Colonic mucosa (tissue), 4 donors: ENCODE data around the gene ERCC4. TPM values are rescaled to one million over a fixed set of nuclear protein-coding genes. Genes with fewer than 3 reads are reported as not detected.

Experiments used
- DNase-seq: peaks from one replicate; pipeline ENCODE4 v3.0.0-alpha.2; 2020
- H3K27ac ChIP-seq: fragments of 200-600 bp; one replicate; pipeline ENCODE4 v1.8.0; 2021
- H3K27me3 ChIP-seq: fragments of 200-600 bp; one replicate; pipeline ENCODE4 v1.8.0; 2021
- H3K36me3 ChIP-seq: fragments of 200-600 bp; one replicate; pipeline ENCODE4 v1.8.0; 2021
- H3K4me1 ChIP-seq: fragments of 200-600 bp; one replicate; pipeline ENCODE4 v1.8.0; 2021; ENCODE audit warnings: mild to moderate bottlenecking
- H3K4me3 ChIP-seq: fragments of 200-600 bp; one replicate; pipeline ENCODE4 v1.8.0; 2021
- H3K9ac ChIP-seq, 2 donors: one replicate each; pipeline ENCODE4 v1.7.0; 2013; ENCODE audit warnings: control low read depth in 2 of 2, low read depth in 2 of 2, low read length in 2 of 2
- H3K9me3 ChIP-seq: fragments of 200-600 bp; one replicate; pipeline ENCODE4 v1.8.0; 2021
- intact Hi-C: fragments of 100-400 bp; cut with DNase I; formaldehyde crosslinking; loops from one replicate; pipeline ENCODE4 v1.14.1; 2022
- total RNA-seq, 2 donors: library from RNA; stranded (reverse); fragmentation: NEBNext Ultra II Directional in 1 of 2; extraction: Animal tissue kit (Norgen Biotek cat#: 25700) in 1 of 2; gene quantifications; one replicate each; pipeline ENCODE4 v1.2.1, GENCODE V29; 2021
- TF ChIP-seq, protein P1 (sequence below): fragments of 200-600 bp; IDR thresholded peaks from one replicate; pipeline ENCODE4 v1.8.0; 2022; ENCODE audit warnings: antibody characterized with exemption, mild to moderate bottlenecking
- donor health status: healthy.
- donor health status: DM: no; HTN: no; CAD: no.
- donor health status: DM: no; HTN: no; CAD: no.

The ERCC4 gene
- total RNA-seq, 2 donors from 2014 or later, result 8.0 to 9.7 TPM

DNA sequence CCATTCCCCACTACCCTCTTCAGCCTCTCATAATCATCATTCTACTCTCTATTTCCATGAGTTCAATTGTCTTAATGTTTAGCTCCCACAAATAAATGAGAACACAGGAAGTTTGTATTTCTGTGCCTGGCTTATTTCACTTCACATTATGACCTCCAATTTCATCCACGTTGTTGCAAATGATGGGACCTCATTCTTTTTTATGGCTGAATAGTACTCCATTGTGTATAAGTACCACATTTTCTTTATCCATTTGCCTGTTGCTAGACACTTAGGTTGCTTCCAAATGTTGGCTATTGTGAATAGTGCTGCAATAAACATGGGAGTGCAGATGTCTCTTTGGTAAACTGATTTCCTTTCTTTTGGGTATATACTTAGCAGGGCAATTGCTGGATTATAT lies 42.3 kb downstream of the ERCC4 start:
- no peaks in the 10 kb centered on the region for H3K36me3 ChIP-seq
- no peaks in the 10 kb centered on the region for H3K9me3 ChIP-seq
- H3K9ac ChIP-seq, result no peak overlapping the region
- TF ChIP-seq, protein P1, sequence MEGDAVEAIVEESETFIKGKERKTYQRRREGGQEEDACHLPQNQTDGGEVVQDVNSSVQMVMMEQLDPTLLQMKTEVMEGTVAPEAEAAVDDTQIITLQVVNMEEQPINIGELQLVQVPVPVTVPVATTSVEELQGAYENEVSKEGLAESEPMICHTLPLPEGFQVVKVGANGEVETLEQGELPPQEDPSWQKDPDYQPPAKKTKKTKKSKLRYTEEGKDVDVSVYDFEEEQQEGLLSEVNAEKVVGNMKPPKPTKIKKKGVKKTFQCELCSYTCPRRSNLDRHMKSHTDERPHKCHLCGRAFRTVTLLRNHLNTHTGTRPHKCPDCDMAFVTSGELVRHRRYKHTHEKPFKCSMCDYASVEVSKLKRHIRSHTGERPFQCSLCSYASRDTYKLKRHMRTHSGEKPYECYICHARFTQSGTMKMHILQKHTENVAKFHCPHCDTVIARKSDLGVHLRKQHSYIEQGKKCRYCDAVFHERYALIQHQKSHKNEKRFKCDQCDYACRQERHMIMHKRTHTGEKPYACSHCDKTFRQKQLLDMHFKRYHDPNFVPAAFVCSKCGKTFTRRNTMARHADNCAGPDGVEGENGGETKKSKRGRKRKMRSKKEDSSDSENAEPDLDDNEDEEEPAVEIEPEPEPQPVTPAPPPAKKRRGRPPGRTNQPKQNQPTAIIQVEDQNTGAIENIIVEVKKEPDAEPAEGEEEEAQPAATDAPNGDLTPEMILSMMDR, result no peak
- intact Hi-C loops, result no loop called here
- no peak overlapping the region for H3K4me3 ChIP-seq
- no peaks in the 10 kb centered on the region for H3K4me1 ChIP-seq
- no peak overlapping the region for H3K27ac ChIP-seq
- no peaks in the 10 kb centered on the region for H3K27me3 ChIP-seq
- DNase-seq, result no peak

DNA sequence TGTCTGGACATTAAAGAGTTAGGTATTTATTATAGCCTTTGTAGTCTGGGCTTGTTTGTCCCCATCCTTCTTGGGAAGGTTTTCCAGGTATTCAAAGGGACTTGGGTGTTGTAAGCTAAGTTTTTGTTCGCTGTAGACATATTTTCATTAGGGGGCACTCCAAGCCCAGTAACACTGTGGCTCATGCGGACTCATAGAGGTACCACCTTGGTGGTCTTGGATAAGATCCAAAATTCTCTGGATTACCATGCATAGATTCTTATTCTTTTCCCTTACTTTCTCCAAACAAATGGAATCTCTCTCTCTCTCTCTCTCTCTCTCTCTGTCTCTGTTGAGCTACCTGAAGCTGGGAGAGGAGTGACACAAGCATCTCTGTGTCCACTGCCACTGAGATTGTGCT lies 48.9 kb downstream of the ERCC4 start:
- TF ChIP-seq, protein P1, result no peak
- intact Hi-C loops, result no loop called here

DNA sequence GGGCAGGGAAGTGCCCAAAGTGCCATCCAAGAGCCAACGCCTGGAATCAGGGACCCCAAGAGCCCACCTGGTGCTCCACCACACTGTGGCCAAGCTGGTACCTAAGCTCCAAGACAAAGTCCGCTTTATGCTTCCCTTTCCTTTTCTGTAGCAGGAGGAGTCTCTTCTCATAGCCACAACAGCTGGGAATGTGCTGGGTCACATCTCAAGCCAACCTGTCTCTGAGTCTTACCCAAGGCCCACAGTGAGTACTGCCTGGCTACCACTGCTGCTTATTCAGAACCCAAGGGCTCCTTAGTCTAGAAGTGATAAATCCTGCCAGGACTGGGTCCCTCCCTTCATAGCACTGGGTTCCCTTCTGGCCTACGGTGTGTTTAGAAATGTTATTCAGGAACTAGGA lies 49.8 kb downstream of the ERCC4 start:
- Histone ChIP-seq H3K4me3 (no peak overlapping the region), H3K4me1 (no peaks in the 10 kb centered on the region), H3K9me3 (no peaks in the 10 kb centered on the region), H3K27ac (no peak overlapping the region), H3K27me3 (no peaks in the 10 kb centered on the region), H3K36me3 (no peaks in the 10 kb centered on the region), H3K9ac (no peak overlapping the region)
- TF ChIP-seq, protein P1, result no peak
- intact Hi-C loops, result no loop called here
- no peak for DNase-seq

More for the DNA sequence above, 48.9 kb downstream of the ERCC4 start:
- Histone ChIP-seq H3K27me3 (no peaks in the 10 kb centered on the region), H3K4me3 (no peak overlapping the region), H3K9ac (no peak overlapping the region), H3K9me3 (no peaks in the 10 kb centered on the region), H3K27ac (no peak overlapping the region), H3K4me1 (no peaks in the 10 kb centered on the region), H3K36me3 (no peaks in the 10 kb centered on the region)
- no peak for DNase-seq

DNA sequence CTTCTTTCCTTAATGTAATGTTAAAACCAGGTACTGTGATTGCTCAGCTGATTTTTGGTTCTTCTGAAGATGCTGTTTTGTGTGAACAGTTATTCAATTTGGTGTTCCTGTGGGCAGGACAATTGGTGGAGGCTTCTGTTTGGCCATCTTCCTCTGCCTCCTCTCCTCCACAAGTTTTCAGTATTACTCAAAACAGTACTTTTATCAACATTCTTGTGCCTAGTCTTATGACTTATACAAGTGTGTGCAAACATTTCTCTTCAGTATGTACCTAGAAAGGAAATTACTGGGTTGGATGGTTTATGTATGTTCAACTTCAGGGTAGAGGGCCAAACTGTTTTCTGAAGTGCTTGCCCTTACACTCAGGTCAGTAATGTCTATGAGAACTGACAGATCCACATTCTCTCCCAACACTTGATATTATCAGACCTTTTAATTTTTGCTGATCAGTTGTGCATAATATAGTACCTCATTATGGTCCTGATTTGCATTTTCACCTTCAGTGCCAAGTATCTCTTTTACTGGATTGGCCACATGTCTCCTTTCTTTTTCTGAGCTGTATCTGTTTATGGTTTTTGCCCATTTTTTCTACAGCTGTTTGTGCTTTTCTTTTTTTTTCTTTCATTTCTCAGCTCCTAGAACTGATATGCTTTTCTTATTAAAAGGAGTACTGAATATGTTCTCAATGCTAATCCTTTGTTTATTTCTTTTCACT lies 50.9 kb downstream of the ERCC4 start:
- no peak overlapping the region for H3K9ac ChIP-seq
- TF ChIP-seq, protein P1, result no peak
- H3K27ac ChIP-seq, result no peak overlapping the region
- DNase-seq, result no peak
- no peaks in the 10 kb centered on the region for H3K9me3 ChIP-seq
- H3K27me3 ChIP-seq, result no peaks in the 10 kb centered on the region
- H3K4me1 ChIP-seq, result no peaks in the 10 kb centered on the region
- intact Hi-C loops, result no loop called here
- H3K36me3 ChIP-seq, result no peaks in the 10 kb centered on the region
- no peak overlapping the region for H3K4me3 ChIP-seq

DNA sequence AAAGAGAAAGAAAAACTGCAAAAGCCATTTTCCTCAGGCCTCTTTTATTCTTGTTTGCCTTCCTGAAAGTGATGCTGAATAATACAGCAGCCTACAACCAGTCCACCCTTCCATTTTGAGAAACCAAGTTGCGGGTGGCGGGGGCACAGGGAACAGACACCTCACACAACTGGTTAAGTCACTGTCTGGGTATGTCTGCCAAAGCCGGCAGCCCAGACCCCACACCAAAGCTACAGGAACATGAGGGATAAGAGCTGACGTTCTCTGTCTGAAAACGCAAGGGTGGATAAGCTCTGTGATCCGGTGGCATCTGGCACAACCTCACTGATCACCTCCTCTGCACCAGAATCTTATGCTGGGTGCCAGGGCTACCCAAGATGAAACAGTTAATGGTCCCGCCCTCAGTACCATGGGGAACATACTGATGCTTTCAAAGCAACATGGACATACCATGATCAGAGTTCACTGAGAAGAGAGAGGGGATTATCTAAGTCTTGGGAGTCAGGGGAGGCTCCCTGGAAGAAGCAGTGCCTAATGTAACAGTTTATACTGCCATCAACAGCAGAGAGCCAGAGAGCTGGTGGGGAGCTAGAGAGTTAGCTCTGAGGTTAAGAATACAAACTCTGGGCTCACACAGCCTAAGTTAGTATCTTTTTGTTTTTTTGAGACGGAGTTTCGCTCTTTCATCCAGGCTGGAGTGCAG lies 53.5 kb downstream of the ERCC4 start:
- Histone ChIP-seq H3K27me3 (no peaks in the 10 kb centered on the region), H3K4me1 (no peaks in the 10 kb centered on the region), H3K4me3 (no peak overlapping the region), H3K27ac (no peak overlapping the region), H3K9ac (no peak overlapping the region), H3K9me3 (no peaks in the 10 kb centered on the region), H3K36me3 (no peaks in the 10 kb centered on the region)
- no peak for DNase-seq
- TF ChIP-seq, protein P1, result no peak
- intact Hi-C loops, result no loop called here
